GM19452 (cell line): Measurements from ENCODE around the gene HYLS1.

Experiments
- ATAC-seq: cut with Tn5 transposase; IDR thresholded peaks from one replicate; pipeline ENCODE4 v1.9.1; 2021; ENCODE audit not compliant: unreplicated experiment

The HYLS1 gene

GRCh38 chr11:125932301-125932700 lies 44.8 kb downstream of the HYLS1 start:
- no peak for ATAC-seq

GRCh38 chr11:125933030-125933813 lies 45.8 kb downstream of the HYLS1 start:
- ATAC-seq, result no peak

- ATAC-seq, result no peak
Measured at GRCh38 chr11:125934473-125934872, 47.0 kb downstream of the HYLS1 start.

GRCh38 chr11:125935056-125935455 lies 47.6 kb downstream of the HYLS1 start:
- no peak for ATAC-seq

GRCh38 chr11:125935618-125936199 lies 48.2 kb downstream of the HYLS1 start:
- ATAC-seq, result no peak

- ATAC-seq, result no peak
Measured at GRCh38 chr11:125938418-125938817, 51.0 kb downstream of the HYLS1 start.

- ATAC-seq, result no peak
Measured at GRCh38 chr11:125939081-125939521, 51.6 kb downstream of the HYLS1 start.

- no peak for ATAC-seq
Measured at GRCh38 chr11:125940145-125940544, 52.7 kb downstream of the HYLS1 start.

GRCh38 chr11:125941267-125941618 lies 53.8 kb downstream of the HYLS1 start:
- no peak for ATAC-seq

- ATAC-seq, result no peak
Measured at GRCh38 chr11:125941619-125942611, 54.4 kb downstream of the HYLS1 start.

- no peak for ATAC-seq
Measured at GRCh38 chr11:125942771-125943428, 55.4 kb downstream of the HYLS1 start.

GRCh38 chr11:125943661-125944349 lies 56.3 kb downstream of the HYLS1 start:
- no peak for ATAC-seq

GRCh38 chr11:125944350-125945010 lies 57.0 kb downstream of the HYLS1 start:
- no peak for ATAC-seq

- no peak for ATAC-seq
Measured at GRCh38 chr11:125945011-125945796, 57.7 kb downstream of the HYLS1 start.

- ATAC-seq, result no peak
Measured at GRCh38 chr11:125945797-125946520, 58.5 kb downstream of the HYLS1 start, which contains the start of gene VSIG10L2. Gene VSIG10L2 (plus strand): TSS chr11:125946044. CDS start chr11:125946056, 12 bp downstream.

GRCh38 chr11:125946712-125947418 lies 59.4 kb downstream of the HYLS1 start:
- no peak for ATAC-seq

GRCh38 chr11:125947419-125948277 lies 60.2 kb downstream of the HYLS1 start:
- ATAC-seq, result no peak
